Measurements from ENCODE around the gene TBXA2R. TPM values are rescaled to one million over a fixed set of nuclear protein-coding genes. Genes with fewer than 3 reads are reported as not detected.

The TBXA2R gene
- total RNA-seq, 1 donor from 2014 or later: 0.23 TPM

- Mint-ChIP-seq H3K9me3 (no peaks in the 10 kb centered on the region), H3K4me3 (no peak overlapping the region), H3K27ac (ENCODE audit: unreplicated experiment) (no peak overlapping the region), H3K4me1 (no peaks in the 10 kb centered on the region), H3K36me3 (ENCODE audit: low read depth) (no peaks in the 10 kb centered on the region), H3K27me3 (ENCODE audit: low read depth) (no peaks in the 10 kb centered on the region)
- DNase-seq (ENCODE audit: low read depth, low spot score): no peak
- no peak for TF ChIP-seq CTCF (conservative IDR thresholded peaks at IDR 0.05)
These were observed 39.1 kb upstream of the TBXA2R start for GRCh38 chr19:3645726-3646125.

GRCh38 chr19:3645067-3645396, 38.4 kb upstream of the TBXA2R start:
- no peak for TF ChIP-seq CTCF (conservative IDR thresholded peaks at IDR 0.05)
- DNase-seq (ENCODE audit: low read depth, low spot score): no peak
- Mint-ChIP-seq H3K27me3 (ENCODE audit: low read depth) (no peaks in the 10 kb centered on the region), H3K36me3 (ENCODE audit: low read depth) (no peaks in the 10 kb centered on the region), H3K4me3 (no peak overlapping the region), H3K9me3 (no peaks in the 10 kb centered on the region), H3K4me1 (no peaks in the 10 kb centered on the region), H3K27ac (ENCODE audit: unreplicated experiment) (no peak overlapping the region)

GRCh38 chr19:3644351-3645066, 37.8 kb upstream of the TBXA2R start:
- DNase-seq (ENCODE audit: low read depth, low spot score): no peak
- no peaks in the 10 kb centered on the region for H3K36me3 Mint-ChIP-seq (ENCODE audit: low read depth)
- no peaks in the 10 kb centered on the region for H3K27me3 Mint-ChIP-seq (ENCODE audit: low read depth)
- H3K4me3 Mint-ChIP-seq: no peak overlapping the region
- no peaks in the 10 kb centered on the region for H3K4me1 Mint-ChIP-seq
- H3K9me3 Mint-ChIP-seq: no peaks in the 10 kb centered on the region
- no peak overlapping the region for H3K27ac Mint-ChIP-seq (ENCODE audit: unreplicated experiment)
- no peak for TF ChIP-seq CTCF (conservative IDR thresholded peaks at IDR 0.05)

GRCh38 chr19:3643674-3644313, 37.1 kb upstream of the TBXA2R start:
- H3K27me3 Mint-ChIP-seq (ENCODE audit: low read depth): no peaks in the 10 kb centered on the region
- H3K4me1 Mint-ChIP-seq: no peaks in the 10 kb centered on the region
- TF ChIP-seq CTCF (conservative IDR thresholded peaks at IDR 0.05): no peak
- no peak for DNase-seq (ENCODE audit: low read depth, low spot score)
- no peaks in the 10 kb centered on the region for H3K9me3 Mint-ChIP-seq
- H3K27ac Mint-ChIP-seq (ENCODE audit: unreplicated experiment): no peak overlapping the region
- H3K4me3 Mint-ChIP-seq: no peak overlapping the region
- no peaks in the 10 kb centered on the region for H3K36me3 Mint-ChIP-seq (ENCODE audit: low read depth)

GRCh38 chr19:3642987-3643673, 36.5 kb upstream of the TBXA2R start:
- no peak for DNase-seq (ENCODE audit: low read depth, low spot score)
- no peak overlapping the region for H3K27ac Mint-ChIP-seq (ENCODE audit: unreplicated experiment)
- H3K4me3 Mint-ChIP-seq: no peak overlapping the region

More at GRCh38 chr19:3642987-3643673, 36.5 kb upstream of the TBXA2R start:
- no peaks in the 10 kb centered on the region for H3K4me1 Mint-ChIP-seq
- H3K9me3 Mint-ChIP-seq: no peaks in the 10 kb centered on the region
- H3K27me3 Mint-ChIP-seq (ENCODE audit: low read depth): no peaks in the 10 kb centered on the region
- H3K36me3 Mint-ChIP-seq (ENCODE audit: low read depth): no peaks in the 10 kb centered on the region
- TF ChIP-seq CTCF (conservative IDR thresholded peaks at IDR 0.05): no peak
